ENCODE results near the gene KYNU. TPM values are rescaled to one million over a fixed set of nuclear protein-coding genes. Genes with fewer than 3 reads are reported as not detected.
"Not testable (repeated sequence)": the region's sequence is repeated elsewhere in the genome, so short reads cannot be mapped to it uniquely, and the experiment has no call there.

Gene KYNU
- total RNA-seq, 1 experiment from 2014 or later = not detected

GRCh38 chr2:143068509-143068908 lies 191.0 kb downstream of the KYNU start:
- DNase-seq (ENCODE audit: low spot score) = no peak
- in situ Hi-C loops (cut with HindIII; ENCODE audit: low sequenced_read_pairs) = no loop called here

GRCh38 chr2:143070704-143071103 lies 193.2 kb downstream of the KYNU start:
- in situ Hi-C loops (cut with HindIII; ENCODE audit: low sequenced_read_pairs) = no loop called here
- no peak for DNase-seq (ENCODE audit: low spot score)

GRCh38 chr2:143071185-143071876 lies 193.9 kb downstream of the KYNU start:
- in situ Hi-C loops (cut with HindIII; ENCODE audit: low sequenced_read_pairs) = no loop called here
- no peak for DNase-seq (ENCODE audit: low spot score)

DNA sequence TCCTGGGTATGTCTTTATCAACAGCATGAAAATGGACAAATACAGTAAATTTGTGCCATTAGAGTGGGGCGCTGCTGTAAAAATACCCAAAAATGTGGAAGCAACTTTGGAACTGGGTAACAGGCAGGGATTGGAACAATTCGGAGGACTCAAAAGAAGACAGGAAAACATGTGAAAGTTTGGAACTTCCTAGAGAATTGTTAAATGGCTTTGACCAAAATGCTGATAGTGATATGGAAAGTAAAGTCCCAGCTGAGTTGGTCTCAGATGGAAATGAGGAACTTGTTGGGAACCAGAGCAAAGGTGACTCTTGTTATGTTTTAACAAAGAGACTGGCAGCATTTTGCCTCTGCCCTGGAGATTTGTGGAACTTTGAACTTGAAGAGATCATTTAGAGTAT lies 197.4 kb downstream of the KYNU start:
- DNase-seq (ENCODE audit: low spot score); in situ Hi-C loops (cut with HindIII; ENCODE audit: low sequenced_read_pairs): not testable (repeated sequence)

DNA sequence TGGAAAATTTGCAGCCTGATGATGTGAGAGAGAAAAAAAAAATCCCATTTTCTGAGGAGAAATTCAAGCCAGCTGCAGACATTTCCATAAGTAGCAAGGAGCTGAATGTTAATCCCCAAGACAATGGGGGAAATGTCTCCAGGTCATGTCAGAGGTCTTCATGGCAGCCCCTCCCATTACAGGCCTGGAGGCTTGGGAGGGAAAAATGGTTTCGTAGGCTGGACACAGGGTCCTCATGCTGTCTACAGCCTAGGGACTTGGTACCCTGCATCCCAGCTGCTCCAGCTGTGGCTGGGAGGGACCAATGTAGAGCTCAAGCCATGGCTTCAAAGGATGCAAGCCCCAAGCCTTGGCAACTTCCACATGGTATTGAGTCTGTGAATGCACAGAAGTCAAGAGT lies 198.2 kb downstream of the KYNU start:
- no peak for DNase-seq (ENCODE audit: low spot score)
- in situ Hi-C loops (cut with HindIII; ENCODE audit: low sequenced_read_pairs) = no loop called here

DNA sequence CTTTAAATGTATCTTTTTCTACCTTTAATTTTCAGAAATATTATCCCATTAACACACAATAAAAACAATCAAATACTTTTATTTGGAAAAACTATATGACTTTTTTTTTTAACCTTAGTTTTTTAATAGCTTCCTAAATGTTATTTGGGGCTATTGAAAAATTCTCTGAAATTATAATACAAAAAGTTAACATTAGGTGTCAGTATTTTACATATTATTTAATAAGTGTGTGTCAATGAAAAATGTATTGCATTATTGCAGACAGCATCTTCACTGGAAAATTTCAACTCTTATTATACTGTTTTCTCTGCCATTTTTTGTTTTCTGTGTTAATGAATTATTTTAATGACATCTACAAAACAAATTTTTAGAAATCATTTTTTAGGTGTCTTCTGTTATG lies 200.6 kb downstream of the KYNU start:
- in situ Hi-C loops (cut with HindIII; ENCODE audit: low sequenced_read_pairs) = no loop called here
- no peak for DNase-seq (ENCODE audit: low spot score)

GRCh38 chr2:143081616-143082015 lies 204.2 kb downstream of the KYNU start:
- no peak for DNase-seq (ENCODE audit: low spot score)
- in situ Hi-C loops (cut with HindIII; ENCODE audit: low sequenced_read_pairs) = no loop called here

GRCh38 chr2:143083636-143084035 lies 206.2 kb downstream of the KYNU start:
- in situ Hi-C loops (cut with HindIII; ENCODE audit: low sequenced_read_pairs) = no loop called here
- DNase-seq (ENCODE audit: low spot score) = no peak

GRCh38 chr2:143084462-143084861 lies 207.0 kb downstream of the KYNU start:
- in situ Hi-C loops (cut with HindIII; ENCODE audit: low sequenced_read_pairs) = no loop called here
- DNase-seq (ENCODE audit: low spot score) = no peak

GRCh38 chr2:143085125-143085784 lies 207.8 kb downstream of the KYNU start:
- in situ Hi-C loops (cut with HindIII; ENCODE audit: low sequenced_read_pairs) = no loop called here
- no peak for DNase-seq (ENCODE audit: low spot score)

GRCh38 chr2:143087033-143087432 lies 209.6 kb downstream of the KYNU start:
- in situ Hi-C loops (cut with HindIII; ENCODE audit: low sequenced_read_pairs) = no loop called here
- no peak for DNase-seq (ENCODE audit: low spot score)

DNA sequence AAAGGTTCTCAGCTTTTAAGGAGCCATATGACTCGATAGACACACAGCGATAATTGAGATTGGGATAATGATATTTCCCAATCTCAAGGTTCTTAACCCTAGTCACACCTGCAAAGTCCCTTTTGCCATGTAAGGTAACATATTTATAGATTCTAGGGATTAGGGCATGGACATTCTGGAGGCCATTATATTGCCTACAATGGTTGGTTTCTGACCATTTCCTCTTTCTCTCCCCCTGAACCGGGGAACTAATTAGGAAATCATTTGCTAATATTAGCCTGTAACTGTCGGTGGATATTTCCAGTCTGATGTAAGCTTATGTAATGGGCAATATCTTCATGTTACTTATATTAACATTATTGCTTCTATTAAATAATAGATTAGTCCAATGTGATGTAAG lies 210.9 kb downstream of the KYNU start:
- in situ Hi-C loops (cut with HindIII; ENCODE audit: low sequenced_read_pairs) = no loop called here
- no peak for DNase-seq (ENCODE audit: low spot score)

- DNase-seq (ENCODE audit: low spot score); in situ Hi-C loops (cut with HindIII; ENCODE audit: low sequenced_read_pairs): not testable (repeated sequence)
Observed at GRCh38 chr2:143089520-143089919, 212.1 kb downstream of the KYNU start.

All from G401 (cell line).